HL-60 (cell line): ENCODE measurements around the gene HMGN3.

Experiments
- DNase-seq, 2 experiments: peaks; one replicate each; pipeline ENCODE4 v3.0.0-alpha.2; 2010 to 2020; ENCODE audit warnings: low read depth in 1 of 2, low spot score in 1 of 2
- H3K27ac ChIP-seq: fragments of 250-450 bp; sonication (Bioruptor Pico); replicated peaks from 2 replicates; pipeline ENCODE4 v1.5.1; 2020; ENCODE audit warnings: mild to moderate bottlenecking, moderate library complexity
- H3K27me3 ChIP-seq: fragments of 250-450 bp; sonication (Bioruptor Pico); 2 replicates; pipeline ENCODE4 v1.5.1; 2021; ENCODE audit warnings: mild to moderate bottlenecking, moderate library complexity; ENCODE audit not compliant: insufficient read depth, poor library complexity, severe bottlenecking
- H3K4me3 ChIP-seq: replicated peaks from 2 replicates; pipeline ENCODE4 v1.5.1; 2011; ENCODE audit warnings: mild to moderate bottlenecking, control low read depth, low read length; ENCODE audit not compliant: insufficient read depth
- CTCF ChIP-seq: IDR thresholded peaks from one replicate; pipeline ENCODE4 v1.5.1; 2011; ENCODE audit warnings: low read length, control low read depth, inconsistent platforms; ENCODE audit not compliant: insufficient read depth
- GABPA ChIP-seq: IDR thresholded peaks from 2 replicates; pipeline ENCODE4 v1.6.1; 2012; ENCODE audit warnings: low read depth
- POLR2AphosphoS5 ChIP-seq: IDR thresholded peaks from 2 replicates; pipeline ENCODE4 v1.6.1; 2012; ENCODE audit warnings: low read depth
- REST ChIP-seq: IDR thresholded peaks from 2 replicates; pipeline ENCODE4 v1.6.1; 2012; ENCODE audit warnings: low read depth; ENCODE audit not compliant: insufficient replicate concordance
- SPI1 ChIP-seq: IDR thresholded peaks from 2 replicates; pipeline ENCODE4 v1.6.1; 2012; ENCODE audit warnings: low read depth, mild to moderate bottlenecking, borderline replicate concordance

HMGN3 gene

DNA sequence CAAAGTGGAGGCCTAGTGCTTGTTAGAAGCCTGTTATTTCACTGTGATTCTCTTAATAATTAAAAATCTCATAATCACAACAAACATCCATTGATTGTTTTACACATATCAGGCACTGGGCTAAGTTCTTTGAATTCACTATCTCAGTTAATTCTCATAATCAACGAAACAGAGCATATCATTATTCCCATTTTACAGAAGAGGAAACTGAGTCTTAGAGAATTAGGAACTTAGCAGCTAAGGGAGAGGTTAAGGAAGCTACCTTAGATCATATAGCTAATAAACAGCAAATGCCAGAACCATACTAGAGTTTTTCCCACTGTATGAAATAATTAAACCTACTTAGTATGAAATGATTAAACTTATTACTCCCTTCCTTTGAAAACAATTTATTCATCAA is 7.0 kb downstream of the HMGN3 start:
- TF ChIP-seq SPI1 (no peak), REST (no peak), CTCF (no peak), GABPA (no peak), POLR2AphosphoS5 (no peak)

GRCh38 chr6:79226660-79227059 is 7.8 kb downstream of the HMGN3 start:
- Histone ChIP-seq H3K27me3 (no peaks in the 10 kb centered on the region), H3K4me3 (no peak overlapping the region), H3K27ac (no peak overlapping the region)
- TF ChIP-seq GABPA (no peak), POLR2AphosphoS5 (no peak), REST (no peak), CTCF (no peak), SPI1 (no peak)
- no peak for DNase-seq

More for the DNA sequence above, 7.0 kb downstream of the HMGN3 start:
- H3K27ac ChIP-seq = no peak overlapping the region
- H3K4me3 ChIP-seq = no peak overlapping the region
- H3K27me3 ChIP-seq = no peaks in the 10 kb centered on the region
- DNase-seq = no peak

GRCh38 chr6:79225717-79226599 is 8.5 kb downstream of the HMGN3 start:
- Histone ChIP-seq H3K4me3 (no peak overlapping the region), H3K27ac (no peak overlapping the region), H3K27me3 (no peaks in the 10 kb centered on the region)
- DNase-seq = no peak
- no peak for TF ChIP-seq CTCF
- TF ChIP-seq REST = no peak
- no peak for TF ChIP-seq POLR2AphosphoS5
- TF ChIP-seq SPI1 = no peak
- no peak for TF ChIP-seq GABPA
